Nephron progenitor cell (in vitro differentiated cells): ENCODE measurements around the gene GNG3.
"Not testable (repeated sequence)": the region's sequence is repeated elsewhere in the genome, so short reads cannot be mapped to it uniquely, and the experiment has no call there.

ENCODE experiments used
- DNase-seq: peaks from one replicate; pipeline ENCODE4 v3.0.0; 2021
- H3K27ac Mint-ChIP-seq: 2 replicates; pipeline ENCODE4 v1.8.0; 2021; ENCODE audit warnings: mild to moderate bottlenecking, moderate library complexity, mixed read lengths
- H3K27me3 Mint-ChIP-seq: 2 replicates; pipeline ENCODE4 v1.8.0; 2021; ENCODE audit warnings: mild to moderate bottlenecking, low read depth, mixed read lengths; ENCODE audit not compliant: poor library complexity
- H3K36me3 Mint-ChIP-seq: 2 replicates; pipeline ENCODE4 v1.8.0; 2021; ENCODE audit warnings: low read depth, mixed read lengths
- H3K4me1 Mint-ChIP-seq: 2 replicates; pipeline ENCODE4 v1.8.0; 2021; ENCODE audit warnings: mixed read lengths
- H3K4me3 Mint-ChIP-seq: 2 replicates; pipeline ENCODE4 v1.8.0; 2021; ENCODE audit warnings: mild to moderate bottlenecking, moderate library complexity, mixed read lengths
- H3K9me3 Mint-ChIP-seq: 2 replicates; pipeline ENCODE4 v1.8.0; 2021; ENCODE audit warnings: mild to moderate bottlenecking, moderate library complexity, mixed read lengths
- TF ChIP-seq, protein P1 (sequence below): fragments of 200-600 bp; sonication (generic); IDR thresholded peaks from 2 replicates; pipeline ENCODE4 v1.5.0; 2021; ENCODE audit warnings: antibody characterized with exemption

Gene GNG3

DNA sequence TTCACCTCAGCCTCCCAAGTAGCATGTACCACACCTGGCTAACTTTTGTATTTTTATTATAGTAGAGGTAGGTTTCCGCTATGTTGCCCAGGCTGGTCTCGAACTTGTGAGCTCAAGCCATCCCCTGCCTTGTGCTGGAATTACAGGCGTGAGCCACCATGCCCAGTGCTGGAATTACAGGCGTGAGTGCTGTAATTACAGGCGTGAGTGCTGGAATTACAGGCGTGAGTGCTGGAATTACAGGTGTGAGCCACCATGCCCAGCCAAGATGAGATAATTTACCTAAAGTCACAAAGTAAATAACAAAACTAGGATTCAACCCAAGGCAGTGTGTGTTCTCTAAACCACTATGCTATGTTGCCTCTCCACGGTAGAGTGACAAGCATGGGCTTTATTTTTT, 25.0 kb upstream of the GNG3 start:
- Mint-ChIP-seq H3K27me3 (no peaks in the 10 kb centered on the region), H3K9me3 (no peaks in the 10 kb centered on the region), H3K4me1 (peaks cover 28% of the 10 kb centered on the region), H3K36me3 (peaks cover 6% of the 10 kb centered on the region), H3K27ac (no peak overlapping the region), H3K4me3 (no peak overlapping the region)
- no peak for DNase-seq
- TF ChIP-seq, protein P1, sequence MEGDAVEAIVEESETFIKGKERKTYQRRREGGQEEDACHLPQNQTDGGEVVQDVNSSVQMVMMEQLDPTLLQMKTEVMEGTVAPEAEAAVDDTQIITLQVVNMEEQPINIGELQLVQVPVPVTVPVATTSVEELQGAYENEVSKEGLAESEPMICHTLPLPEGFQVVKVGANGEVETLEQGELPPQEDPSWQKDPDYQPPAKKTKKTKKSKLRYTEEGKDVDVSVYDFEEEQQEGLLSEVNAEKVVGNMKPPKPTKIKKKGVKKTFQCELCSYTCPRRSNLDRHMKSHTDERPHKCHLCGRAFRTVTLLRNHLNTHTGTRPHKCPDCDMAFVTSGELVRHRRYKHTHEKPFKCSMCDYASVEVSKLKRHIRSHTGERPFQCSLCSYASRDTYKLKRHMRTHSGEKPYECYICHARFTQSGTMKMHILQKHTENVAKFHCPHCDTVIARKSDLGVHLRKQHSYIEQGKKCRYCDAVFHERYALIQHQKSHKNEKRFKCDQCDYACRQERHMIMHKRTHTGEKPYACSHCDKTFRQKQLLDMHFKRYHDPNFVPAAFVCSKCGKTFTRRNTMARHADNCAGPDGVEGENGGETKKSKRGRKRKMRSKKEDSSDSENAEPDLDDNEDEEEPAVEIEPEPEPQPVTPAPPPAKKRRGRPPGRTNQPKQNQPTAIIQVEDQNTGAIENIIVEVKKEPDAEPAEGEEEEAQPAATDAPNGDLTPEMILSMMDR, result no peak

DNA sequence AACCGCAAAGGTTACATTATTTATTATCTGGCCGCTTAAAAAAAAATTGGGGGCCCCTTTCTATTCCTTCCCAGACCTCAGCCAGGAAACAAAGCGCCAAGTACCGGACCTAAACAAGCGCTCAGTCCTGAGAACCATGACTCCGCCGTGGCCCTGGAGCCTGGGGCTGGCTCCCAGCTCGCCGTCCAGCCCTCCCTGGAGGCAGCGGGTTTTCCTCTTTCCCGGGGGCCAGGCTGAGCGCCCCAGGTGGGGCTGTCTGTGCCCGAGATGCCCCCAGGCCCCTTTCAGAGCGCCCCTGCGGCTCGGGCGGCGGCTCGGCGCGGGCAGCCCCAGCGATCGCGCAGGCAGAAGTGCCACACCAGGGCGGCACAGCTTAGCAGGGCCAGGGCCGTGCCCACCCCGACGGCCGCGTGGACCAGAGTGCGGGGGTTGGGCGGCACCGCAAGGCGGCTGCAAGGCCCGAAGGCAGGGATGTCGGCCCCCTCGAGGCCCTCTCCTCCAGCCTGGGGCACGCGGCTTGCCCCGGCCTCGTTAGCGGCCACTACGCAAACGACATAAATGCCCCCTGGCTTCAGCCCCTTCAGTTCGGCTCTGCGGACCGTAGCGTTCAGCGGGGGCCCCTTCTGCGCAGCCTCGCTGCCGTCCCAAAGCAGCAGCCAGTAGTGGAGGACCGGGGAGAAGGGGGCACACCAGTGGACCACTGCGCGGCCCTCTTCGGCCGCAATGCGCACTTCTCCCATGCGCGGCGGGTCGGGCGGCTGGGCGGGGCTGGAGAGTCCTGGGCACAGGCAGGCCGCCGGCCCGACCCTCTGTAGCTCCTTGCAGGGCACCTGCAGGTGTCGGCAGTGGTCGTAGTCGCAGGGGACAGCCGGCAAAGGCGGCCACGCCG, 19.7 kb upstream of the GNG3 start:
- H3K27me3 Mint-ChIP-seq, result no peaks in the 10 kb centered on the region

DNA sequence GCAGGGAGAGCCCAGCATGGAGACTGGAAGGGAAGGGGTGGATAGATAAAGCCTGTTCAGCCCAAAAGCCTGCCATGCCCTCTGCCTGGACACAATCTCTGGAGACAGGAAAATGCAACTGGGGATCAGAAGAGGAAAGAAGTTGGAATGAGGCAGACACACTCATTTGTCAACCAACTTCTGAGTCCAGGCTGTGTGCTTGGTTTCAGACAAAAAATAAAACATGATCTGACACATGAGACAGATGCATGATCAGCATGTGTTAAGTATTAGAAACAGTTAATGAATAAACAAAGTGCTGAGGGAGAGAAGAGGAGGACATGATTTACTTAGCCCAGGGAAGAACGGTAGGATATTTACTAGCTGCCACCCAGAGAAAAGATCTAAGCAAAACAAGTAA, 19.0 kb upstream of the GNG3 start:
- Mint-ChIP-seq H3K27me3 (no peaks in the 10 kb centered on the region), H3K36me3 (peaks cover 18% of the 10 kb centered on the region), H3K9me3 (no peaks in the 10 kb centered on the region), H3K4me3 (peak overlapping the region; percentile 26), H3K4me1 (peaks cover 22% of the 10 kb centered on the region), H3K27ac (peak overlapping the region; percentile 92)
- TF ChIP-seq, protein P1, result no peak
- no peak for DNase-seq

More for the DNA sequence above, 19.7 kb upstream of the GNG3 start:
- Mint-ChIP-seq H3K36me3 (peaks cover 15% of the 10 kb centered on the region), H3K4me3 (no peak overlapping the region), H3K9me3 (no peaks in the 10 kb centered on the region), H3K4me1 (peaks cover 22% of the 10 kb centered on the region), H3K27ac (no peak overlapping the region)
- TF ChIP-seq, protein P1, result no peak
- no peak for DNase-seq

DNA sequence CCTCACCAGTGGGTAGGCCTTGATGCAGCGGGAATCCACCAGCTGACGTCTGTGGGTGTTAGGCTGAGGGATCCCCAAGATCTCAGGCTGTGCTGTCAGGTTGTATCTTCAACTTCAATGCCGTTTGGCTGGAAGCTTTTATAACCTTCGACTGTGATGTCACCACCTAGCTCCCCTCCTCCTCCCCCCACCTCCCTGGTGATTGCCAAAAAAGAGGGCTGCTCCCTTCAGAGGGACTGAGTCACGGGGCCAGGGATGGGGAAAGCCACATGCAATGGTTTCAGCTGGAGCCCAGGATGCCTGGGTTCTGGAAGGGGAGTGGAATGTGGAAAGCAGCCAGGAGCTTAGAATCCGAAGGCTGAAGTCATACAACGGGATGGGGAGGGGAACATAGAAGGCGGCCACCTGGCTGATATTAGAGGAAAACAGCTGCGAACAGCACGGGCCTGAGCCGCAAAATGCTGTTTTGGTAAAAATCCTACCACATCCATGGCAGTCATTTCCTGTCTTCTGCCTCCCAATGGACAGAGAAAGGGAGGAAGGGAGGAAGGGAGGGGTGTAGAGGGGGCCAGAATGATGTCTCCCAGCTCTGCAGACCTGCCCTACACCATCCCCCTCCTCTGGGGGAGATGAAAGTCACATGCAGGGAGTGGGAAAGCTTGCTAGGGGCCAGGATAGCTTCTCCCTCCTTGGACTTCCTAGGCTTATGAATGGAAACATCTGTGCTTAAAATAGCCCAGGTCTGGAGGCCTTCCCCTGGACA, 17.9 kb upstream of the GNG3 start, which contains the start of gene LRRN4CL:
Gene LRRN4CL (minus strand): TSS at position 110 of the 763 bp plus-strand sequence. CDS start 1,022 bp downstream, outside the sequence.
- Mint-ChIP-seq H3K27ac (peak within 1 kb of the TSS; percentile 92), H3K36me3 (peaks cover 23% of the 10 kb centered on the region), H3K27me3 (no peaks in the 10 kb centered on the region), H3K4me3 (peak within 1 kb of the TSS; percentile 26), H3K9me3 (no peaks in the 10 kb centered on the region), H3K4me1 (peaks cover 24% of the 10 kb centered on the region)
- TF ChIP-seq, protein P1, result no peak
- no peak for DNase-seq

DNA sequence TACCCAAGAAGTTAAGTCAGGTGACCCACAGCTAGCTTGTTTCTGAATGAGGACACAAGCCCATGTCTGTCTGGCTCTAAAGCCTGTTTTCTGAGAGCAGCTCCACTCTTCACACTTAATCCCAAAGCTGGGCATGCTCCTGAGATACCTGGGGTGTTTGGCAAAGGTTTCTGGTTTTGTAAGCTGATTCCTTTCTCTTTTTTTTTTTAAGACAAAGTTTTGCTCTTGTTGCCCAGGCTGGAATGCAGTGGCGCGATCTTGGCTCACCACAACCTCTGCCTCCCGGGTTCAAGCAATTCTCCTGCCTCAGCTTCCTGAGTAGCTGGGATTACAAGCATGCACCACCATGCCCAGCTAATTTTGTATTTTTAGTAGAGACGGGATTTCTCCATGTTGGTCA, 13.9 kb upstream of the GNG3 start:
- Mint-ChIP-seq H3K4me1 (peaks cover 24% of the 10 kb centered on the region), H3K36me3 (peaks cover 37% of the 10 kb centered on the region)
- not testable (repeated sequence) for DNase-seq, H3K27me3 Mint-ChIP-seq, H3K4me3 Mint-ChIP-seq, H3K9me3 Mint-ChIP-seq, H3K27ac Mint-ChIP-seq

DNA sequence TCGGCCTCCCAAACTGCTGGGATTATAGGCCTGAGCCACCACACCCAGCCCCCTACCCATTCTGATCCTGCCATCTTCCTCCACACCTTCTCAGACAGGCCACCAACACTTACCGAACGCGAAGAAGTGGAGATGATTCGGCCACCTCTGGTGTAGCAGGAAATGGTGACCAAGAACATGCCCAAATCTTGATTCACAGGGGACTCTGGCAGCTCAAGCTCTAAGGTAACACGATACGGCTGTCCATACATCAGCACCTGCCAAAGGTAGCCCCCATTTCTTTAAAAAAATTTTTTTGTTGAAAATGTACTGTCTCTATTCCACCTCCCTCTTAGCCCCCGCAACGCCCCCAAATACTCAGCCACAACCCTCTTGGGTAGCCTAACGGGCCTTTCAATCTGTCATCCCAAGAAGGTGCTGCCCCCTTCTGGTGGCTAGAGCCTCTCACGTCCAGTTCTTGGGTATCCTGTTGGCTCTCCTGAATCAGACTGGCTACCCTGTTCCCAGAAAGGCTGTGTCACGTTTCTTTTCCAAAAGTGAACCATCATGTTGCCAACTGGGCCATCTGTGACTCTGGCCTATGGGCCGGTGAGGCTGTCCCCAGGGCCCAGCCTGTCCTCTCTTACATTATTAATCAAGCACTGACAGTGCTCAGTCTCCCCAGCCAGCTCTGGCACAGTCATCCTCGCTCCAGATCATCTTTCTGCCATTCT, 12.9 kb upstream of the GNG3 start:
- TF ChIP-seq, protein P1, result peak; percentile 71
- H3K36me3 Mint-ChIP-seq, result peaks cover 39% of the 10 kb centered on the region
- DNase-seq, result peak; percentile 80
- peak overlapping the region; percentile 80 for H3K27ac Mint-ChIP-seq
- H3K4me3 Mint-ChIP-seq, result no peak overlapping the region
- peaks cover 14% of the 10 kb centered on the region for H3K4me1 Mint-ChIP-seq
- no peaks in the 10 kb centered on the region for H3K9me3 Mint-ChIP-seq
- peaks cover 2% of the 10 kb centered on the region for H3K27me3 Mint-ChIP-seq
